K562 (cell line): ENCODE measurements around the gene RGL2. TPM values are rescaled to one million over a fixed set of nuclear protein-coding genes. Genes with fewer than 3 reads are reported as not detected.

Experiments used
- ASH1L ChIP-seq: fragments of 450-650 bp; IDR thresholded peaks from 2 replicates; pipeline ENCODE4 v1.6.1; 2018; ENCODE audit warnings: borderline replicate concordance, mild to moderate bottlenecking, low read depth; ENCODE audit not compliant: partially characterized antibody
- ELF1 ChIP-seq: fragments of 200-800 bp; sonication (Bioruptor generic); IDR thresholded peaks from 2 replicates; pipeline ENCODE4 v1.6.1; 2016; ENCODE audit warnings: missing genetic modification characterization, missing compliant biosample characterization
- FIP1L1 ChIP-seq: fragments of 200-400 bp; formaldehyde crosslinking; IDR thresholded peaks from 2 replicates; pipeline ENCODE4 v1.6.1; 2018; ENCODE audit warnings: mild to moderate bottlenecking, low read depth, low read length; ENCODE audit not compliant: poor library complexity, severe bottlenecking
- HNRNPH1 ChIP-seq: fragments of 200-400 bp; formaldehyde crosslinking; optimal IDR thresholded peaks from 2 replicates; pipeline ENCODE3; 2017; ENCODE audit warnings: low read depth, mild to moderate bottlenecking, low read length, moderate library complexity
- IRF2 ChIP-seq: sonication (generic); formaldehyde crosslinking; IDR thresholded peaks from 2 replicates; pipeline ENCODE4 v1.8.1; 2022; ENCODE audit warnings: mild to moderate bottlenecking, missing genetic modification reagents
- JUND ChIP-seq, 2 experiments: IDR thresholded peaks; 2 replicates in 1 of 2; 3 replicates in 1 of 2; pipeline ENCODE4 v1.6.1; 2011; ENCODE audit warnings: borderline replicate concordance in 2 of 2, low read depth in 2 of 2, low read length in 2 of 2, improper control_type of control experiment in 1 of 2, missing biosample characterization in 1 of 2, missing genetic modification characterization in 1 of 2, missing genetic modification reagents in 1 of 2
- NCOR1 ChIP-seq: fragments of 450-650 bp; IDR thresholded peaks from 2 replicates; pipeline ENCODE4 v1.6.1; 2016; ENCODE audit warnings: mild to moderate bottlenecking, moderate library complexity
- NR2F6 ChIP-seq: fragments of 450-650 bp; formaldehyde crosslinking; IDR thresholded peaks from 2 replicates; pipeline ENCODE4 v1.4.0; 2020; ENCODE audit warnings: mild to moderate bottlenecking
- RBM15 ChIP-seq: fragments of 200-400 bp; formaldehyde crosslinking; IDR thresholded peaks from 2 replicates; pipeline ENCODE4 v1.6.1; 2018; ENCODE audit warnings: mild to moderate bottlenecking, low read length, moderate library complexity; ENCODE audit not compliant: insufficient read depth
- RBM22 ChIP-seq: fragments of 200-400 bp; formaldehyde crosslinking; IDR thresholded peaks from 2 replicates; pipeline ENCODE4 v1.6.1; 2018; ENCODE audit warnings: low read length, low read depth; ENCODE audit not compliant: poor library complexity, severe bottlenecking
- SMARCA5 ChIP-seq: fragments of 450-650 bp; IDR thresholded peaks from 2 replicates; pipeline ENCODE4 v1.6.1; 2016
- SNRNP70 ChIP-seq: fragments of 200-400 bp; formaldehyde crosslinking; optimal IDR thresholded peaks from 2 replicates; pipeline ENCODE3; 2017; ENCODE audit warnings: low read depth, low read length
- SP2 ChIP-seq: IDR thresholded peaks from 2 replicates; pipeline ENCODE4 v1.6.1; 2011; ENCODE audit warnings: mild to moderate bottlenecking, low read depth, low read length, moderate library complexity; ENCODE audit not compliant: poor library complexity, severe bottlenecking; ENCODE audit errors: extremely low read depth
- U2AF2 ChIP-seq: fragments of 200-400 bp; formaldehyde crosslinking; optimal IDR thresholded peaks from 2 replicates; pipeline ENCODE3; 2017; ENCODE audit warnings: low read depth, mild to moderate bottlenecking, low read length
- ZNF644 ChIP-seq: fragments of 200-800 bp; sonication (Bioruptor generic); IDR thresholded peaks from 2 replicates; pipeline ENCODE4 v1.6.1; 2016; ENCODE audit warnings: low read depth, missing genetic modification characterization, missing compliant biosample characterization
- ZNF778 ChIP-seq: fragments of 450-650 bp; formaldehyde crosslinking; IDR thresholded peaks from 2 replicates; pipeline ENCODE4 v1.4.0; 2020; ENCODE audit warnings: mild to moderate bottlenecking, moderate library complexity
- polyA plus RNA-seq, 8 experiments: library from polyadenylated mRNA; depleted of rRNA in 4 of 8; stranded (reverse) in 5 of 8; unstranded in 3 of 8; fragments of >200 nt; fragmentation: Nextera tagmentation in 2 of 8; fragmentation: Illumina TruSeq in 1 of 8; extraction: Ambion mirVana in 2 of 8; extraction: Trizol in 1 of 8; gene quantifications; 2 replicates each; pipeline versions ENCODE4 v1.2.1 to v1.2.3, GENCODE V29; 2011 to 2014; ENCODE audit warnings: inconsistent platforms in 1 of 8, missing spikeins in 1 of 8
- total RNA-seq, 7 experiments: library from RNA; depleted of rRNA in 6 of 7; stranded (reverse); fragments of >200 nt in 6 of 7; fragmentation: Illumina TruSeq in 2 of 7; extraction: Trizol in 2 of 7; gene quantifications; 2 replicates each; pipeline versions ENCODE4 v1.2.1 to v1.2.3, GENCODE V29; 2011 to 2021; ENCODE audit warnings: low replicate concordance in 1 of 7
- TF ChIP-seq, protein P1 (sequence below), 2 experiments: fragments of 450-650 bp; formaldehyde crosslinking in 1 of 2; IDR thresholded peaks; 2 replicates each; pipeline versions ENCODE4 v1.4.0 to v1.6.1; 2014 to 2020; ENCODE audit warnings: mild to moderate bottlenecking in 2 of 2, borderline replicate concordance in 1 of 2, low read depth in 1 of 2

RGL2 gene
- total and polyA plus RNA-seq, 9 of the 15 experiments (the other 6 are each of a cell fraction or from before 2014, with no cell fraction given), result 1.8 to 57.1 (median 19.5) TPM

GRCh38 chr6:33271468-33272274 lies 27.1 kb downstream of the RGL2 start, which contains the start of the genes RPS18 and VPS52 (continued):
- TF ChIP-seq ZNF644 (peak; percentile 90; the same call in 1 of the 2 replicates), SMARCA5 (0 out of 2 replicates have a peak, but pooled peaks have one; percentile 10), SP2 (peak; percentile 46), HNRNPH1 (no peak), U2AF2 (no peak), IRF2 (CRISPR knock-in tag) (no peak), SNRNP70 (no peak), NR2F6 (peak; percentile 85; the same call in 1 of the 2 replicates), FIP1L1 (peak; percentile 60), NCOR1 (peak; percentile 53), JUND (IDR thresholded peaks at IDR 0.05; ENCODE audit: borderline replicate concordance, low read depth, low read length) (peak; percentile 84), JUND (tag; IDR thresholded peaks at IDR 0.05; ENCODE audit: borderline replicate concordance, low read depth, low read length) (peak; percentile 74; the same call in 2 of the 3 replicates), RBM15 (no peak), ASH1L (peak; percentile 62), RBM22 (peak; percentile 46), ZNF778 (CRISPR knock-in tag) (no peak), ELF1 (tag) (peak; percentile 96)
- TF ChIP-seq, protein P1, sequence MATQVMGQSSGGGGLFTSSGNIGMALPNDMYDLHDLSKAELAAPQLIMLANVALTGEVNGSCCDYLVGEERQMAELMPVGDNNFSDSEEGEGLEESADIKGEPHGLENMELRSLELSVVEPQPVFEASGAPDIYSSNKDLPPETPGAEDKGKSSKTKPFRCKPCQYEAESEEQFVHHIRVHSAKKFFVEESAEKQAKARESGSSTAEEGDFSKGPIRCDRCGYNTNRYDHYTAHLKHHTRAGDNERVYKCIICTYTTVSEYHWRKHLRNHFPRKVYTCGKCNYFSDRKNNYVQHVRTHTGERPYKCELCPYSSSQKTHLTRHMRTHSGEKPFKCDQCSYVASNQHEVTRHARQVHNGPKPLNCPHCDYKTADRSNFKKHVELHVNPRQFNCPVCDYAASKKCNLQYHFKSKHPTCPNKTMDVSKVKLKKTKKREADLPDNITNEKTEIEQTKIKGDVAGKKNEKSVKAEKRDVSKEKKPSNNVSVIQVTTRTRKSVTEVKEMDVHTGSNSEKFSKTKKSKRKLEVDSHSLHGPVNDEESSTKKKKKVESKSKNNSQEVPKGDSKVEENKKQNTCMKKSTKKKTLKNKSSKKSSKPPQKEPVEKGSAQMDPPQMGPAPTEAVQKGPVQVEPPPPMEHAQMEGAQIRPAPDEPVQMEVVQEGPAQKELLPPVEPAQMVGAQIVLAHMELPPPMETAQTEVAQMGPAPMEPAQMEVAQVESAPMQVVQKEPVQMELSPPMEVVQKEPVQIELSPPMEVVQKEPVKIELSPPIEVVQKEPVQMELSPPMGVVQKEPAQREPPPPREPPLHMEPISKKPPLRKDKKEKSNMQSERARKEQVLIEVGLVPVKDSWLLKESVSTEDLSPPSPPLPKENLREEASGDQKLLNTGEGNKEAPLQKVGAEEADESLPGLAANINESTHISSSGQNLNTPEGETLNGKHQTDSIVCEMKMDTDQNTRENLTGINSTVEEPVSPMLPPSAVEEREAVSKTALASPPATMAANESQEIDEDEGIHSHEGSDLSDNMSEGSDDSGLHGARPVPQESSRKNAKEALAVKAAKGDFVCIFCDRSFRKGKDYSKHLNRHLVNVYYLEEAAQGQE (IDR thresholded peaks at IDR 0.05; ENCODE audit: borderline replicate concordance), result no peak
- TF ChIP-seq, protein P1 (CRISPR knock-in tag; IDR thresholded peaks at IDR 0.05; ENCODE audit: low read depth), result no peak; the same call in 1 of the 2 replicates
